Right lobe of liver (tissue), 4 donors: Measurements from ENCODE around the gene OR4Q3.

Experiments used
- CTCF ChIP-seq, 4 donors: fragments of 200-600 bp in 3 of 4; fragments of 450-650 bp in 1 of 4; IDR thresholded peaks; one replicate each; pipeline versions ENCODE4 v1.5.1 to v1.8.0; 2016 to 2022; ENCODE audit warnings: antibody characterized with exemption in 4 of 4, mild to moderate bottlenecking in 2 of 4
- POLR2A ChIP-seq: fragments of 450-650 bp; IDR thresholded peaks from one replicate; pipeline ENCODE4 v1.6.1; 2017; ENCODE audit warnings: antibody characterized with exemption, mild to moderate bottlenecking
- donor health status: DM: no; HTN: no; CAD: no.
- donor health status: DM: no; HTN: no; CAD: no.
- donor health status: DM: no; HTN: yes; CAD: no.

GRCh38 chr14:19743256-19743655 is at the start of gene OR4Q3:
- TF ChIP-seq CTCF (IDR thresholded peaks at IDR 0.05) (no peak), POLR2A (no peak)
